Measurements from ENCODE around the gene CADM2. TPM values are rescaled to one million over a fixed set of nuclear protein-coding genes. Genes with fewer than 3 reads are reported as not detected.

The CADM2 gene
- total RNA-seq, 4 donors from 2014 or later = 1.7 to 34.7 (median 7.9) TPM

GRCh38 chr3:85159376-85159775, 200.6 kb downstream of the CADM2 start:
- ATAC-seq (ENCODE audit: low FRiP score) (no peak), DNase-seq (ENCODE audit: low spot score) (no peak)
- no peak for TF ChIP-seq CTCF (IDR thresholded peaks at IDR 0.05)

- DNase-seq (ENCODE audit: low spot score) (no peak), ATAC-seq (ENCODE audit: low FRiP score) (no peak)
- no peak for TF ChIP-seq CTCF (IDR thresholded peaks at IDR 0.05)
Observed at GRCh38 chr3:85161544-85161943, 202.8 kb downstream of the CADM2 start.

GRCh38 chr3:85162905-85163304, 204.1 kb downstream of the CADM2 start:
- no peak for DNase-seq (ENCODE audit: low spot score)
- no peak for TF ChIP-seq CTCF (IDR thresholded peaks at IDR 0.05)
- ATAC-seq (ENCODE audit: low FRiP score) = no peak

- DNase-seq (ENCODE audit: low spot score) (no peak), ATAC-seq (ENCODE audit: low FRiP score) (no peak)
- TF ChIP-seq CTCF (IDR thresholded peaks at IDR 0.05) = no peak
Observed at GRCh38 chr3:85164436-85164835, 205.6 kb downstream of the CADM2 start.

DNA sequence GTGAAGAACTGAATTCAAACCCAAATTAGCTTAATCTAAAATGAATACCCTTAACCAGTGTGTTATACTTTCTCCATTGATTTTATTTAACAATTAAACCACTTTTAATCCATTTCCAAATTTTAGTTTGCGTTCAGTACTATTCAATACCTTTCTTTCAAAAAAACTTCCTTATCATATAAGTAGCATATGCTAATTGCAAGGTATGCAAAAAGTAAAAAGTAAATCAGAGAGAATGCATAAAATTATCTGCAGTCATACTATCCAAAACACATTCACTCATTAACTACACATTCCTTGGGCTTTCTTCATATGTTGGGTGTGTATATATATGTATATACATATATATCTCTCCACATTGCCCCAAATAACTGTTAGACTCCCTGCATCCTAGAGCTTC, 208.8 kb downstream of the CADM2 start:
- no peak for DNase-seq (ENCODE audit: low spot score)
- no peak for ATAC-seq (ENCODE audit: low FRiP score)
- TF ChIP-seq CTCF (IDR thresholded peaks at IDR 0.05) = no peak

DNA sequence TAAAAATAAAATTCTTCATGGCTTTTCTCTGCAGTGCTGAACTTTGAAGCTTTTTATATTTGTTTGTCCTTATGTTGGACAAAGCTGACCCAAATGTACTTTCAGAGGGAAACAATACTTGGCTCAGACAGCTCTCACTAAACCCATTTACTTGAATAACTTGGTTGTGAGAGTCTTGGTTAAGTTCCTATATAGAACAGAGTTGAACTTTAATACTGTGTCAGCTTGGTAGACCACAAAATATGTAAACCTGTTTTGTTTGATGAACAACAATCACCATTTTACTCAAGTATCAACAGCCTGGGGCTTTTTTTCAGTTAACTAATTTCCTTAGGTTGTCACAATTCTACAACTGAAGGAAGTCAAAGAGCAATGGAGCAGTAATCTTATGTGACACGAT, 211.9 kb downstream of the CADM2 start:
- no peak for TF ChIP-seq CTCF (IDR thresholded peaks at IDR 0.05)
- no peak for ATAC-seq (ENCODE audit: low FRiP score)

GRCh38 chr3:85171976-85172375, 213.2 kb downstream of the CADM2 start:
- DNase-seq (ENCODE audit: low spot score) (no peak), ATAC-seq (ENCODE audit: low FRiP score) (no peak)
- no peak for TF ChIP-seq CTCF (IDR thresholded peaks at IDR 0.05)

More for the DNA sequence above, 211.9 kb downstream of the CADM2 start:
- DNase-seq (ENCODE audit: low spot score) = no peak

Measured in omental fat pad (tissue), 4 donors.